ENCODE data around the gene KIF26B.
"Not testable (repeated sequence)": the region's sequence is repeated elsewhere in the genome, so short reads cannot be mapped to it uniquely, and the experiment has no call there.

KIF26B gene

GRCh38 chr1:245311887-245312536 lies 157.2 kb downstream of the KIF26B start:
- peaks cover 11% of the 10 kb centered on the region for H3K4me1 Mint-ChIP-seq (ENCODE audit: low read depth)
- no peaks in the 10 kb centered on the region for H3K36me3 Mint-ChIP-seq (ENCODE audit: low read depth)
- no peaks in the 10 kb centered on the region for H3K9me3 Mint-ChIP-seq
- H3K27me3 Mint-ChIP-seq: peaks cover 64% of the 10 kb centered on the region
- intact Hi-C loops (cut with micrococcal nuclease): loop anchor here (10.0 kb wide), 1 partner anchor 157 kb away; the partner anchor contains the start of gene KIF26B
- H3K4me3 Mint-ChIP-seq: no peak overlapping the region
- no peak overlapping the region for H3K27ac Mint-ChIP-seq

DNA sequence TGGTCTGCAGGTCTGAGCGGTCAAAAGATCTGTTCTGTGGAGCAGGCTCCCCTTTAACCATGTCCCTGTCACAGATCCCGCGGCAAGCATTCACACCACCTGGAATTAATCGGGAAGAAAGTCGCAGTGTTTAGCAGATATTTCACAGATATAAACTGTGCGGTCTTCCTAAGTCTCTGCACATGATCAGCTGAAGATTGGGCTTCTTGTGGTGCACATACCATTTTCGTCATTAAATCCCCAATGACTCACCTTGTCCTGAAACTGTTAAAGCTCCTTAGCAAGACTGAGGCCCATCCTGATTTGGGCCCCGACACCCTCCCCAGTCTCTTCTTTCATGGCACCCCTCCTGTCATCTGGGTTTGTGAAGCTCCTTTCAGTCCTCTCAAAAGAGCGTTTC lies 158.8 kb downstream of the KIF26B start:
- Mint-ChIP-seq H3K27ac (no peak overlapping the region), H3K27me3 (peaks cover 66% of the 10 kb centered on the region), H3K4me1 (ENCODE audit: low read depth) (peaks cover 11% of the 10 kb centered on the region), H3K9me3 (no peaks in the 10 kb centered on the region), H3K36me3 (ENCODE audit: low read depth) (no peaks in the 10 kb centered on the region), H3K4me3 (no peak overlapping the region)
- intact Hi-C loops (cut with micrococcal nuclease): loop anchor here (10.0 kb wide), 1 partner anchor 159 kb away; the partner anchor contains the start of gene KIF26B

- intact Hi-C loops (cut with micrococcal nuclease): loop anchor here (10.0 kb wide), 1 partner anchor 162 kb away; the partner anchor contains the start of gene KIF26B
- Mint-ChIP-seq H3K9me3 (no peaks in the 10 kb centered on the region), H3K36me3 (ENCODE audit: low read depth) (no peaks in the 10 kb centered on the region), H3K27ac (no peak overlapping the region), H3K4me1 (ENCODE audit: low read depth) (no peaks in the 10 kb centered on the region), H3K4me3 (no peak overlapping the region), H3K27me3 (peaks cover 83% of the 10 kb centered on the region)
Measured at GRCh38 chr1:245316784-245317183, 162.0 kb downstream of the KIF26B start.

DNA sequence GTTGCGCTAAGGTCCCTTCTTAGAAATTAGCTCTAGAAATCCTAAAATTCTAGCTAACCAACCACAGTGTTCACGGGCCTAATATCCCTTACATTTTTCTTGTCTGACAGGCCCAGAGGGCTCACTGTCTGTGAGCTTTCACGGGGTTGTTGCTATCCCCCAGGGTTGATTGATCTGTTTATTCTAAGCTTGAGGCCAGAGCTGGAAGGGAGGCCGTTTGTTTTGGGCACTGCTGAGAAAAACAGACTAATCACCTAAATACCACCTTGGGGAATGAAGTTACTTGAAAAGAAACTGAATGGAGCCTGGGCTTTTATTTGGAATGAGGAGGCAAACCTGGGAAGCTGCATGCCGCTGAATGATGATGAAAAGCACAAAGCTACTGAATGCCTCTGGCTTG lies 162.4 kb downstream of the KIF26B start:
- H3K4me3 Mint-ChIP-seq: no peak overlapping the region
- no peaks in the 10 kb centered on the region for H3K9me3 Mint-ChIP-seq
- no peaks in the 10 kb centered on the region for H3K36me3 Mint-ChIP-seq (ENCODE audit: low read depth)
- H3K4me1 Mint-ChIP-seq (ENCODE audit: low read depth): no peaks in the 10 kb centered on the region
- intact Hi-C loops (cut with micrococcal nuclease): loop anchor here (10.0 kb wide), 1 partner anchor 162 kb away; the partner anchor contains the start of gene KIF26B
- H3K27me3 Mint-ChIP-seq: peaks cover 86% of the 10 kb centered on the region
- no peak overlapping the region for H3K27ac Mint-ChIP-seq

GRCh38 chr1:245319094-245319493 lies 164.3 kb downstream of the KIF26B start:
- intact Hi-C loops (cut with micrococcal nuclease): loop anchor here (10.0 kb wide), 1 partner anchor 164 kb away; the partner anchor contains the start of gene KIF26B
- Mint-ChIP-seq H3K4me3 (no peak overlapping the region), H3K27me3 (peaks cover 76% of the 10 kb centered on the region), H3K4me1 (ENCODE audit: low read depth) (no peaks in the 10 kb centered on the region), H3K9me3 (no peaks in the 10 kb centered on the region), H3K36me3 (ENCODE audit: low read depth) (no peaks in the 10 kb centered on the region), H3K27ac (no peak overlapping the region)

DNA sequence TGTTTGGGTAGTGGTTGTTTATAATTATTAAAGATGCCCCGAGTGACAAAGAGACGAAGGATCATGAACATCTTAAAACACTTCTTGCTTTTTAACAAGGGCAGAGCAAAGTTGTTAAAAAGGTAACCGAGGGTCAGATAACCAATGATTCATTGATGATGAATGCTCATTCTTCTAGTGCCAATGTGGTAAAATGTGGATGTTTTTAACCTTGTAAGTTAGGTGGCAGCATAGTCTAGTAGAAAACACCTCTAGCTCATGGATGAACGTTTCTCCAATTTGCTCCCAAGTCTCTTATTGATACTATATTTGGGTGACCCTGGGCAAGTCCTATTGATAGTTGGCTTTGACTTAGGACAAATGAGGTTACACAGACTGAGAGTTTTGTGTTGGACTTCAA lies 167.9 kb downstream of the KIF26B start:
- intact Hi-C loops (cut with micrococcal nuclease): no loop called here
- Mint-ChIP-seq H3K9me3 (no peaks in the 10 kb centered on the region), H3K27me3 (peaks cover 62% of the 10 kb centered on the region), H3K4me3 (no peak overlapping the region), H3K27ac (no peak overlapping the region), H3K4me1 (ENCODE audit: low read depth) (no peaks in the 10 kb centered on the region), H3K36me3 (ENCODE audit: low read depth) (no peaks in the 10 kb centered on the region)

- H3K4me1 Mint-ChIP-seq (ENCODE audit: low read depth); intact Hi-C loops (cut with micrococcal nuclease); H3K4me3 Mint-ChIP-seq; H3K36me3 Mint-ChIP-seq (ENCODE audit: low read depth); H3K27ac Mint-ChIP-seq; H3K9me3 Mint-ChIP-seq: not testable (repeated sequence)
- peaks cover 55% of the 10 kb centered on the region for H3K27me3 Mint-ChIP-seq
Measured at GRCh38 chr1:245323765-245324164, 169.0 kb downstream of the KIF26B start.

GRCh38 chr1:245325922-245326795 lies 171.4 kb downstream of the KIF26B start:
- Mint-ChIP-seq H3K4me1 (ENCODE audit: low read depth) (no peaks in the 10 kb centered on the region), H3K27me3 (peaks cover 40% of the 10 kb centered on the region), H3K4me3 (no peak overlapping the region), H3K27ac (no peak overlapping the region), H3K9me3 (no peaks in the 10 kb centered on the region), H3K36me3 (ENCODE audit: low read depth) (no peaks in the 10 kb centered on the region)
- intact Hi-C loops (cut with micrococcal nuclease): no loop called here

DNA sequence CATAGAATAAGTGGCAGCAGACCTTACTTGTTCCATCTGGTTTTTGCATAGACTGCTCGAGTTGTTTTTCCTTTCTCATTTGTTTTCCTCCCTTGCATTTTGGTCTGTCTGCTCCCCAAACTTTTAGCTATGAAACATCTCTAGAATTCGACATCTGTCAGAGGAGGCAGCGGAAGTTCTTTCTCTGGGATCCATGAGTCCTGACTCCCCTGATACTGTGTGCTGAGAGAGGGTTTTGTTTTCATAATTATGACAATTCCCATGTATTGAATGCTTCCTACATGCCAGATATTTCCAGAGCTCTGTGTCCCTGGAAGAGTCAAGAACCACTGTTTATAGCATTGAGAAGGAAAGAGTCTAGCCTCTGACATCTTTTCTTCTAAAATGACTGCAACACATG lies 172.6 kb downstream of the KIF26B start:
- no peaks in the 10 kb centered on the region for H3K4me1 Mint-ChIP-seq (ENCODE audit: low read depth)
- H3K27me3 Mint-ChIP-seq: peaks cover 32% of the 10 kb centered on the region
- no peaks in the 10 kb centered on the region for H3K36me3 Mint-ChIP-seq (ENCODE audit: low read depth)
- no peak overlapping the region for H3K27ac Mint-ChIP-seq
- intact Hi-C loops (cut with micrococcal nuclease): no loop called here
- H3K9me3 Mint-ChIP-seq: no peaks in the 10 kb centered on the region
- H3K4me3 Mint-ChIP-seq: no peak overlapping the region

DNA sequence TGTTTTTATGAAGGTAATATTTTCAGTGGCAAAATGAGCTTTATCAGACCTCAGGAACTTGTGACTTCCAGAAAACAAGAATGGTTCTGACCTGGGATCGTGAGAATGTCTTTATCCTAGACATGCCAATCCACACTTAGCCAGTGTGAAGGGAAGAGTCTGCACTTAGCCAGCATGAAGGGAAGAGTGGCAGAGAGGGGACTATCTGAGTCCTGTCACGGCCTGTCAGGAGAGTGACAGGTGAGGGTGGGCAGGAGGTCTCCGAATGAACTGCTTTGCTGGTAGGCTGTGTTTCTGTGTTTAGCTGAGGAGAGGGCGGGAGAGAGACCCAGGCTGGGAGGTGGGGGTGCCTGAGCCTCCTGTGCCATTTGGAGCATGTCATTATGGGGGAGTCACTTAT lies 173.1 kb downstream of the KIF26B start:
- Mint-ChIP-seq H3K9me3 (no peaks in the 10 kb centered on the region), H3K36me3 (ENCODE audit: low read depth) (no peaks in the 10 kb centered on the region), H3K4me3 (no peak overlapping the region), H3K27me3 (peaks cover 35% of the 10 kb centered on the region), H3K27ac (no peak overlapping the region), H3K4me1 (ENCODE audit: low read depth) (no peaks in the 10 kb centered on the region)
- intact Hi-C loops (cut with micrococcal nuclease): no loop called here

GRCh38 chr1:245330951-245331350 lies 176.2 kb downstream of the KIF26B start:
- Mint-ChIP-seq H3K4me3 (no peak overlapping the region), H3K36me3 (ENCODE audit: low read depth) (no peaks in the 10 kb centered on the region), H3K27me3 (peaks cover 45% of the 10 kb centered on the region), H3K9me3 (no peaks in the 10 kb centered on the region), H3K27ac (no peak overlapping the region), H3K4me1 (ENCODE audit: low read depth) (no peaks in the 10 kb centered on the region)
- intact Hi-C loops (cut with micrococcal nuclease): no loop called here

- H3K9me3 Mint-ChIP-seq: no peaks in the 10 kb centered on the region
- H3K36me3 Mint-ChIP-seq (ENCODE audit: low read depth): no peaks in the 10 kb centered on the region
- H3K4me1 Mint-ChIP-seq (ENCODE audit: low read depth): no peaks in the 10 kb centered on the region
- no peak overlapping the region for H3K27ac Mint-ChIP-seq
- peaks cover 46% of the 10 kb centered on the region for H3K27me3 Mint-ChIP-seq
- no peak overlapping the region for H3K4me3 Mint-ChIP-seq
- intact Hi-C loops (cut with micrococcal nuclease): no loop called here
Measured at GRCh38 chr1:245332085-245332484, 177.3 kb downstream of the KIF26B start.

- intact Hi-C loops (cut with micrococcal nuclease): no loop called here
- Mint-ChIP-seq H3K9me3 (no peaks in the 10 kb centered on the region), H3K27me3 (peaks cover 44% of the 10 kb centered on the region), H3K4me3 (no peak overlapping the region), H3K4me1 (ENCODE audit: low read depth) (no peaks in the 10 kb centered on the region), H3K27ac (no peak overlapping the region), H3K36me3 (ENCODE audit: low read depth) (no peaks in the 10 kb centered on the region)
Measured at GRCh38 chr1:245332513-245332912, 177.7 kb downstream of the KIF26B start.

GRCh38 chr1:245334235-245334634 lies 179.4 kb downstream of the KIF26B start:
- no peaks in the 10 kb centered on the region for H3K36me3 Mint-ChIP-seq (ENCODE audit: low read depth)
- H3K27me3 Mint-ChIP-seq: peaks cover 41% of the 10 kb centered on the region
- H3K4me1 Mint-ChIP-seq (ENCODE audit: low read depth): no peaks in the 10 kb centered on the region

More at GRCh38 chr1:245334235-245334634, 179.4 kb downstream of the KIF26B start:
- no peak overlapping the region for H3K4me3 Mint-ChIP-seq
- intact Hi-C loops (cut with micrococcal nuclease): no loop called here
- H3K27ac Mint-ChIP-seq: no peak overlapping the region
- H3K9me3 Mint-ChIP-seq: no peaks in the 10 kb centered on the region

All from dendritic cell treated with granulocyte-macrophage colony-stimulating factor and Interleukin-4, amounts not matched to agents 40 ng/mL and 50 ng/mL, for 4 days (primary cell).